GM12878 (cell line): ENCODE measurements around the gene CENPS. TPM values are rescaled to one million over a fixed set of nuclear protein-coding genes. Genes with fewer than 3 reads are reported as not detected.

Source experiments
- CHD4 ChIP-seq: fragments of 200-600 bp; sonication (generic); IDR thresholded peaks from 2 replicates; pipeline ENCODE4 v1.6.1; 2016; ENCODE audit warnings: mild to moderate bottlenecking
- EZH2 ChIP-seq: IDR thresholded peaks from 2 replicates; pipeline ENCODE4 v1.6.1; 2012; ENCODE audit warnings: low read depth, mild to moderate bottlenecking, control low read depth, inconsistent platforms, low read length, borderline replicate concordance; ENCODE audit not compliant: control insufficient read depth
- FOXM1 ChIP-seq: IDR thresholded peaks from 2 replicates; pipeline ENCODE4 v1.6.1; 2012; ENCODE audit warnings: low read depth, mild to moderate bottlenecking, inconsistent platforms, low read length, moderate library complexity
- HDGF ChIP-seq: fragments of 450-650 bp; IDR thresholded peaks from 2 replicates; pipeline ENCODE4 v1.6.1; 2016; ENCODE audit warnings: antibody characterized with exemption
- NKRF ChIP-seq: fragments of 450-650 bp; conservative IDR thresholded peaks from 2 replicates; pipeline ENCODE4 v1.6.1; 2017; ENCODE audit warnings: mild to moderate bottlenecking, moderate library complexity
- SKIL ChIP-seq: fragments of 450-650 bp; IDR thresholded peaks from 2 replicates; pipeline ENCODE4 v1.6.1; 2017; ENCODE audit warnings: mild to moderate bottlenecking, low read depth, inconsistent platforms; ENCODE audit not compliant: poor library complexity, severe bottlenecking
- STAT1 ChIP-seq: fragments of 450-650 bp; conservative IDR thresholded peaks from 2 replicates; pipeline ENCODE4 v1.6.1; 2014; ENCODE audit warnings: antibody characterized with exemption, mild to moderate bottlenecking
- ZBTB33 ChIP-seq: fragments of 450-650 bp; IDR thresholded peaks from 2 replicates; pipeline ENCODE4 v1.6.1; 2017; ENCODE audit warnings: mild to moderate bottlenecking
- ZNF217 ChIP-seq: fragments of 450-650 bp; IDR thresholded peaks from 2 replicates; pipeline ENCODE4 v1.6.1; 2017; ENCODE audit warnings: antibody characterized with exemption, mild to moderate bottlenecking
- polyA plus RNA-seq, 11 experiments: library from polyadenylated mRNA; depleted of rRNA in 4 of 11; unstranded in 6 of 11; stranded (reverse) in 5 of 11; fragments of >200 nt; fragmentation: Nextera tagmentation in 4 of 11; fragmentation: Illumina TruSeq in 1 of 11; extraction: Ambion mirVana in 4 of 11; extraction: Trizol in 1 of 11; gene quantifications; 1 replicate in 1 of 11; 2 replicates in 10 of 11; pipeline versions ENCODE4 v1.2.1 to v1.2.3, GENCODE V29; 2011 to 2016; ENCODE audit warnings: inconsistent platforms in 2 of 11, missing spikeins in 2 of 11, low read depth in 1 of 11
- total RNA-seq, 4 experiments: library from RNA; depleted of rRNA in 3 of 4; stranded (reverse); fragments of >200 nt in 3 of 4; fragmentation: Illumina TruSeq in 1 of 4; extraction: Trizol in 1 of 4; gene quantifications; 2 replicates each; pipeline versions ENCODE4 v1.2.1 to v1.2.3, GENCODE V29; 2013 to 2021

CENPS gene
- total and polyA plus RNA-seq, 10 of the 15 experiments (the other 5 are each of a cell fraction or from before 2014, with no cell fraction given) = 9.4 to 51.7 (median 16.7) TPM

GRCh38 chr1:10438677-10439163, 8.5 kb downstream of the CENPS start (continued):
- no peak for TF ChIP-seq ZBTB33
- no peak for TF ChIP-seq STAT1
- no peak for TF ChIP-seq SKIL
- TF ChIP-seq NKRF = no peak
- TF ChIP-seq FOXM1 = no peak
- no peak for TF ChIP-seq CHD4
- TF ChIP-seq ZNF217 = no peak
- TF ChIP-seq EZH2 = no peak
- TF ChIP-seq HDGF = no peak
- TF ChIP-seq, all 136 proteins: peak for 0
